Thyroid gland (tissue), 4 donors: ENCODE results near the gene LIPN. TPM values are rescaled to one million over a fixed set of nuclear protein-coding genes. Genes with fewer than 3 reads are reported as not detected.

Experiments
- DNase-seq, 2 donors: peaks; one replicate each; pipeline ENCODE4 v3.0.0-alpha.2; 2019
- H3K27ac ChIP-seq, 3 donors: fragments of 200-600 bp; sonication (generic); 1 replicate in 2 of 3; 2 replicates in 1 of 3; pipeline ENCODE4 v1.5.1; 2016 to 2019; ENCODE audit warnings: mild to moderate bottlenecking in 1 of 3, moderate library complexity in 1 of 3
- H3K27me3 ChIP-seq: fragments of 200-600 bp; sonication (generic); one replicate; pipeline ENCODE4 v1.5.1; 2019
- H3K36me3 ChIP-seq, 2 donors: fragments of 200-600 bp; sonication (generic); one replicate each; pipeline ENCODE4 v1.5.1; 2016 to 2019
- H3K4me1 ChIP-seq, 2 donors: fragments of 200-600 bp; sonication (generic); one replicate each; pipeline ENCODE4 v1.5.1; 2017 to 2019
- H3K4me3 ChIP-seq, 3 donors: fragments of 200-600 bp; sonication (generic); replicated peaks in 1 of 3; 1 replicate in 2 of 3; 2 replicates in 1 of 3; pipeline ENCODE4 v1.5.1; 2016; ENCODE audit warnings: mild to moderate bottlenecking in 1 of 3
- H3K9me3 ChIP-seq: fragments of 200-600 bp; sonication (generic); one replicate; pipeline ENCODE4 v1.5.1; 2017
- CTCF ChIP-seq, 6 experiments: fragments of 200-600 bp in 3 of 6; fragments of 450-650 bp in 3 of 6; sonication (generic) in 3 of 6; IDR thresholded peaks; one replicate each; pipeline ENCODE4 v1.5.1; 2016 to 2019; ENCODE audit warnings: antibody characterized with exemption in 6 of 6, mild to moderate bottlenecking in 2 of 6, inconsistent platforms in 1 of 6, moderate library complexity in 1 of 6
- POLR2A ChIP-seq, 2 donors: fragments of 450-650 bp; IDR thresholded peaks; one replicate each; pipeline ENCODE4 v1.6.1; 2017; ENCODE audit warnings: antibody characterized with exemption in 2 of 2, mild to moderate bottlenecking in 2 of 2, moderate library complexity in 1 of 2
- WGBS, 2 donors: methylation state at CpG; one replicate each; pipeline ENCODE4 v1.1.5; 2017; 5-methylcytosine and 5-hydroxymethylcytosine counted together
- intact Hi-C: fragments of 100-400 bp; cut with DNase I; formaldehyde crosslinking; loops from one replicate; pipeline ENCODE4 v1.15.1; 2023
- total RNA-seq, 4 donors: library from RNA; depleted of rRNA; stranded (reverse); fragments of >200 nt; gene quantifications; one replicate each; pipeline ENCODE4 v1.2.3, GENCODE V29; 2016

Gene LIPN
- total RNA-seq, 4 donors from 2014 or later, result not detected

GRCh38 chr10:88794731-88795130 lies 34.9 kb downstream of the LIPN start:
- DNase-seq, result no peak
- no peaks in the 10 kb centered on the region for H3K27me3 ChIP-seq
- H3K9me3 ChIP-seq, result no peaks in the 10 kb centered on the region
- intact Hi-C loops, result no loop called here
- no peak for TF ChIP-seq POLR2A (IDR thresholded peaks at IDR 0.05)
- no peak for TF ChIP-seq CTCF (IDR thresholded peaks at IDR 0.05)
- WGBS, 2 donors, result 76 to 90% methylated on average over 1 of the region's 1 CpG
- H3K4me3 ChIP-seq, result no peak overlapping the region
- no peak overlapping the region for H3K27ac ChIP-seq
- H3K4me1 ChIP-seq, result no peaks in the 10 kb centered on the region
- H3K36me3 ChIP-seq, result no peaks in the 10 kb centered on the region

GRCh38 chr10:88800152-88801125 lies 40.6 kb downstream of the LIPN start:
- no peak for DNase-seq
- no peak overlapping the region for H3K27ac ChIP-seq
- no peak overlapping the region for H3K4me3 ChIP-seq
- intact Hi-C loops, result no loop called here
- H3K36me3 ChIP-seq, result no peaks in the 10 kb centered on the region
- no peaks in the 10 kb centered on the region for H3K27me3 ChIP-seq
- 94% methylated on average over 2 of the region's 2 CpGs for WGBS, 2 donors
- TF ChIP-seq POLR2A (IDR thresholded peaks at IDR 0.05), result no peak
- TF ChIP-seq CTCF (IDR thresholded peaks at IDR 0.05), result no peak
- H3K4me1 ChIP-seq, result no peaks in the 10 kb centered on the region
- H3K9me3 ChIP-seq, result no peaks in the 10 kb centered on the region

GRCh38 chr10:88802523-88803285 lies 42.9 kb downstream of the LIPN start, which contains the start of gene LIPM:
Gene LIPM, plus strand, starts transcription at chr10:88802730. Its CDS starts 167 bp downstream, at chr10:88802897.
- no peak within 1 kb of the TSS for H3K27ac ChIP-seq
- H3K9me3 ChIP-seq, result no peaks in the 10 kb centered on the region
- H3K27me3 ChIP-seq, result no peaks in the 10 kb centered on the region
- H3K4me1 ChIP-seq, result no peaks in the 10 kb centered on the region
- TF ChIP-seq POLR2A (IDR thresholded peaks at IDR 0.05), result no peak
- TF ChIP-seq CTCF (IDR thresholded peaks at IDR 0.05), result no peak
- intact Hi-C loops, result no loop called here
- DNase-seq, result no peak
- no peak within 1 kb of the TSS for H3K4me3 ChIP-seq
- H3K36me3 ChIP-seq, result no peaks in the 10 kb centered on the region
- 79 to 93% methylated on average over 2 of the region's 2 CpGs for WGBS, 2 donors

GRCh38 chr10:88803641-88804040 lies 43.8 kb downstream of the LIPN start:
- WGBS, 2 donors, result 96% methylated on average over 2 of the region's 2 CpGs
- H3K27ac ChIP-seq, result no peak overlapping the region
- no peak for DNase-seq
- TF ChIP-seq POLR2A (IDR thresholded peaks at IDR 0.05) (no peak), CTCF (IDR thresholded peaks at IDR 0.05) (no peak)
- no peak overlapping the region for H3K4me3 ChIP-seq
- no peaks in the 10 kb centered on the region for H3K27me3 ChIP-seq
- no peaks in the 10 kb centered on the region for H3K4me1 ChIP-seq
- intact Hi-C loops, result no loop called here
- no peaks in the 10 kb centered on the region for H3K9me3 ChIP-seq
- no peaks in the 10 kb centered on the region for H3K36me3 ChIP-seq
